ENCODE data around the gene PREX1.
A peak's percentile ranks its signal among the peaks of the same experiment; 100 is the strongest.
"Not testable (repeated sequence)": the region's sequence is repeated elsewhere in the genome, so short reads cannot be mapped to it uniquely, and the experiment has no call there.

Gene PREX1

DNA sequence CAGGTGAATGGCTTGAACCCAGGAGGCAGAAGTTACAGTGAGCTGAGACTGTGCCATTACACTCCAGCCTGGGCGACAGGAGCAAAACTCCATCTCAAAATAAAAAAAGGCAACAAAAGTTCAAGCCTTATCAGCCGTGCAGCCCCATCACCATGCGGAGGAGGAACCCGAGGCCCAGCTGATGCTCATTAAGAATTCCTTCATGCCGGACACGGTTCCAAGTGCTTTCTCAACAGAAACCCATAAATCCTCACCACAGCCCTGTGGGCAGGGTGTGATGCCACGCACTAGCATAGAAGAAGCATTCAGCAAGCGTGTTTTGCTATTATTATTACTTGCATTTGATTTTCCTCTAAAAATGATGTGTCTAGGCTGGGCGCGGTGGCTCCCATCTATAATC is 56.3 kb downstream of the PREX1 start:
- no peak for DNase-seq

DNA sequence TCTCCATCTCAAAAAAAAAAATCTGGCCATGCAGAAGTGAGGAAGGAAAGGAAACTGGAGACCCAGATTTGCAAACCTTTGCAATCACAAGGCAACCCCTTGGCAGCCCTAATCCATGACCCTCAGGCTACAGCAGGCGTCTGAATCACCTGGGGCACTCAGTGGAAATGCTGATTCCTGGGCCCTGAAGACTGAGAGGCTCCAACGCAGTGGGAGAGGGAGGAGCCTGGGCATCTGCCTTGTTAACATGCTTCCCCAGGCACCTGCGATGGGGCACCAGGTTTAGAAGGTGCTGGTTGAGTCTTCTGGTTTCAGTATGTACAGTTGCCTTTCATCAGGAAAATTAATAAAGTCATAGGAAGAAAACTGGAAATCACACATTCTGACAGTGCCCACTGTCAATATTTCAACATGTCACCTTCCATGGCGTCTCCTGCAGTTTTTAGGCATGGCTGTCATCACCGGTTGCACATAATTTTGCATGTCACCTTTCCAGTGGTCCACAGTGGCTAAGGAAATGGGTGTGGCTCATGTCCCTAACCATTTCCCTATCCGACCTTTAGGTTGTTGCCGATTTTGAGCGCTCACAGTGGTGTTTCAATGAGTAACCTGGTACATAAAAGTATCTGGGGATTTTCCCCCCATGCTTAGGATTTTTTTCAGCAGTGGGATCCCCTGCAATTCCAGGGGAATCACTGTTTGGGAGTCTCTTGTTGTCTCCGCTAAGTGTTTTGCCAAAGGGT is 56.9 kb downstream of the PREX1 start:
- DNase-seq, result no peak

DNA sequence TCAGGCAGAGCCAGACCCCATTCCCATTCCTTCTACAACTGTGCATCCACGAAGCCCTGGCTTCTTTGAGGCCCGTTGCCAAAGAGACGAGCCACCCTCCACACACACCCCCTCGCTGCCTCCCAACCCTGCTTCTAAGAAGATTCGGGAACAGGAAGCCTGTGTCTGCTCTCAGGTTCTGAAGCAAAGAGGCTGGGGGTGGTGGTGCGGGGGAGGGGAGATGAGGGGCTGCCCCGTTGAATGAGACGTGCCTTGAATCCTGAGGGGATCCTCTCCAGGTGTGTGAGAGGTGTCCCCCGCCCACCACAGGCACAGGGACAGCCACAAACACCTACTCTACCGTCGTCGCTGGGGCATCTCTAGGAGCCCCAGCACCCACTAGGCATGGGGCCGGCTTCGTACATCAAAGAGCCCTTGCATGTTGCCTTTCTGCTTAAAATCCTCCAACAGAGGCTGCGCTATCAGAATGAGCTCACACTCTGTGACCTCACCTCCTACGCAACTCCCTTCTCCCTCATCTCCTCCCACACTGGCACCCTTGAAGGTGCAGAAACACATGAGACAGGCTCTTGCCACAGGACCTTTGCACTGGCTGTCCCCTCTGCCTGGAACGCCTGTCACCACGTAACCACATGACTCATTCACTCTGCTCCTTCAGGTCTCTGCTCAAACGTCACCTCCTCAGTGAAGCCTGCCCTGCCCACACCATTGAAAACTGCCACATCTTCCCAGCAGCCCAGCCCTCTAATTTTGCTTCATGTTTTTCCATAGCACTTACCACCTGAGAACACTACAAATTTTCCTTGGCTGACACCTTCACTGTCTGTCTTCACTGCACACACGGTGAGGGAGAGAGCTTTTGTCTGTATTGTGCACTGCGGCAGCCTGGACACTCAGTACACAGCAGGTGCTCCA is 58.5 kb downstream of the PREX1 start:
- DNase-seq, result no peak

DNA sequence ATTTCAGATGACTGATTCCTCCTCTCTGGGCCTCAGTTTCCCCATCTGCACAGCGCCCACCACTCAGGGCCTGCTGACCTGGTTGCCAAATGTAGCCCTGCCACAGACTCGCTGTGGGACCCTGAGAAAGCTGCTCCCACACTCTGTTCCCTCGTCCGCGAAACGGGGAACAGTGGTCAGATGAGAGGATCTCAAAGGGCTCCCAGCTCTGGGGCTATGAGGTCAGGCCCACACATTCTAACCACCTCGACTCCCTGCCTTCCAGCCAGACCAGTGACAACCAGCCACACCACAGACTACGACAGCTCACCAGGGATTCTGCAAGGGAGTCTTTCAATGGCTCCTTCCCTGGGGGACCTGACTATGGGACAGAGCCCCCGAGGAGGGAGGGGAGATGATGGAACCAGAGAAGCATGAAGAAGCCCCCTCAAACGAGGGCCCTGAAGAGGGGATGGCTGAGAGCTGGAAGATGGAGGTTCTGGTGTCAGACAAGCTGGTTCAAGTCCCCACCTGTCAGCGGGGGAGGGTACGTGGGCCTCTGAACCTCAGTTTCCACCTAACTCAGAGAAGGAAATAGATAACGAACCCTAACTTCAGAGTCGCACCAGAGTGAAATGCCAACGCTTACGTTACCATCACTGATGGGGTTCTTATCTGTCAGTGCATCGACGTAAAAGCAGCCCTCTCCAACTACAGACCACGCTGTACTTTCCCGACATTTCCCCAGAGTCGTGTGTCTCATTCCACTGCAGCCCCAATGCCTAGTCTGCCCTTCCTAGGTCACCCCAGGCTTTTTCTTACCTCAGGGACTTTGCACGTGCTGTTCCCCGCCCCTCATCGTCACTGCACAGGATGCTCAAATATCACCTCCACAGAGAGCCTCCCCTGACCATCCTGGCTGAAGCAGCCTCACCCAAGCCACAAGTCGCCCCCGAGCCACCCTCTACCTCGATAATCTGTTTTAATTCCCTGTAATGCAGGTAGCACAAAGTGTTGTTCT is 60.5 kb downstream of the PREX1 start:
- DNase-seq, result no peak

DNA sequence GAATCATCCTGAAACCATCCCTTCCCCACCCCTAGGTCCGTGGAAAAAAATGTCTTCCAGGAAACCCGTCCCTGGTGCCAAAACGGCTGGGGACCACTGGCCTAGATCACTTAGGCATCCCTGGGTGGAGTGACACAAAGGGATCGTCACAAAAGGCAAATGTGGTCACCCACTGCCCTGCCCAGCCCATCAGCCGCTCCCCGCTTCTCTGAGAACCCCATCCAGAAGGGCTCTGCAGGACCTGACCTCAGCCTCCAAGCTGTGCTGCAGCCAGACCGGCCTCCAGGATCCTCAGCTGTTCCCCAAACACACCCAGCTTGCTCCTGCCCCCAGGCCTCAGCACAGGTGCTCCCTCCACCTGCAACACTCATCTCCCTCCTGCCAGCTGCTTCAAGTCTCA is 61.6 kb downstream of the PREX1 start:
- no peak for DNase-seq

DNA sequence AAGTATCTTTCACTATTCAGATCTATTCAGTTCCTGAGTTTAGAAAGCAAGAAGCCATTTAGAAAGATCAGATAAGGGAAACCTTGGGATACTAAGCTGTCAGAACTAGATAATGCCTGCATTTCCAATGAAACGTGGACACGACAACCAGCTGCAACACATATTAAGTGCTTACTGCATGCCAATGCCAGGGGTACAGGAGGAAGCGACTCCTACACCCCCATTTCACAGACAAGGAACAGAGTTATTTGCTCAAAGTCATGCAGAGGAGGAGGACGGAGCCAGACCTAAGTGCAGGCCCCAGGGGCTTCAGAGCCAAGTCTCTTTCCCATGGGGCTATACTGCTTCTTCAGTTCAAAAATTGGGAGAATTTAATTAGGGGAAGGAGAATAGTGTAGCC is 62.4 kb downstream of the PREX1 start:
- DNase-seq, result no peak

DNA sequence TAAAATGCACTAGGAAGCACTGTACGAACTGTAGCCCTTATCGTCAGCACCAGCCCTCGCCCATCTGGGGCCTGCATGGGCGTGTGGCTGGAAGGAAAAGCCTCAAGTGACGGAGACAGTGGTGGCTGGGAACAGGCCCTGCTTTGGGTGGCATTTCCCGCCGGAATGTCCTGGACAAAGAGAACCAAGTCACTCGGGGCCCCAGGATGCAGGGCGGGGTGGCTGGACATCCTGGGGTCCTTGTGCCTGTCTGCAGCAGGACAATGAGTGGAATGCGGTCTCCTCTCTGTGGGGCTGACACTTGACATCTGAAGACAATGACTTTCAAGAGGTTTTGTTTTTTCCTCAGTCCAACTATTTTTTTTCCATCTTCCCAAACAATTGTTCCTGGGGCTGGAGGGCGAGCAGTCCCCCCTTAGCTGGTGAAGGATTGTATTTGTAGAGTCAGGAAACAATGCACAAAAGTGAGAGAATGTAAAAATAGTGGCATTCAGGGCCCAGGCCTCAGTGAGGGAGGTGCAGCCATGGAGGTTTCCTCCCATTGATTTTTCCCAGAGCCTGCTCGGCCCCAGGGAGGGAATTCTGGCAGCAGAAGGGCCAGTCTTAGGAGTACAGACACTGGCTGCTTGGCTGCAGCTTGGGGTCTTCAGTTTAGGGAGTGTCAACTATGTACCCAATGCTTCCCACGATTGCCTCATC is 64.4 kb downstream of the PREX1 start:
- no peak for DNase-seq

DNA sequence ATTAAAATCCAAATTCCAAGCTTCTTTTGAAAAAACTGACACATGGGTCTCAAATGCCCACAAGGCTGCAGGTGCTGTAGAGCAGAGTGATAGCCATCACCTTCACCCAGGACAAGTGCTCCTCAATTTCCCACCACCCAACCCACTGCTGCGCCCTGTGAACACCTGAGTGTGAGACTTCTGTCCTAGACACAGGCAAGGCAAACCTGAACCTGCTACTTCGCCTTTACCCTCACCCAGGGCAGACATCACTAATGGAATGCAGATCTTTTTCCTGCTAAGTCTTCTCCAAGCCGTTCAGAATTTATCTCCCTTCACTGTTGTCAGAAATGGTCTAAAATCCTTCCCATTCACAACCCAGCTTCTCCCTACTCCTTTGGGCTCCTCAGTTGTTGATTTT is 65.9 kb downstream of the PREX1 start:
- no peak for DNase-seq

DNA sequence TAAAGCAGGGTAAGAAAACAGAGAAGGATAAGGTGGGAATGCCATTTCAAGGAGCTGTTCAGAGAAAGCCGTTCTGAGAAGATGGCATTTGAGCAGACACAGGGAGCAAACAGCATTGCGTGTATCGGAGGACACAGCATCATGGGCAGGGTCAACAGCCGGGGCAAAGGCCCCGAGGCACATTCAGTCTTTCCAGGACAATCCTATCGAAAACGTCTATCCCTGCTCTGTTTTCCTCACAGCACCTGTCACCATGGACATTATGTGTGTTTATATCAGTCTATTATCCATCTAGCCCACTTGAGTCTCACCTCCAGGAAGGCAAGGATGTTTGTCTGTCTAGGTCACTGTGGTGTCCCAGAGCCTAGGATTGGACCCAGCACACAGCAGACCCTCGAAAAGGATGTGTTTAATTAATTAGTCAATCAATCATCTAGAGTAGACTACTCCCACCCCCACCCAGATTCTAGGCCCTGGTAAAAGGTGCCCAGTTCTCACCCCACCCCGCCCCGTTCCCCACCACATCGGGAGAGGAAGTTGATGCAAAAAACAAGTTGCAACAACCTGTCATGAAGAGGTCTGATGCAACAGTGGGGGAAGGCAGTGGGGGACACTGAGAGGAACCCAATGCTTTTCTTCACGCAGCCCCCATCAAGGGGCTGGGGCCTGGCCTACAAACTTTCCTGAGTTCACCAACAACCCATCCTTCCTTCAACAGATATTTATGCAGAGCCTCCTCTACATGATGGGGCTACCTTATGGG is 66.6 kb downstream of the PREX1 start:
- no peak for DNase-seq

DNA sequence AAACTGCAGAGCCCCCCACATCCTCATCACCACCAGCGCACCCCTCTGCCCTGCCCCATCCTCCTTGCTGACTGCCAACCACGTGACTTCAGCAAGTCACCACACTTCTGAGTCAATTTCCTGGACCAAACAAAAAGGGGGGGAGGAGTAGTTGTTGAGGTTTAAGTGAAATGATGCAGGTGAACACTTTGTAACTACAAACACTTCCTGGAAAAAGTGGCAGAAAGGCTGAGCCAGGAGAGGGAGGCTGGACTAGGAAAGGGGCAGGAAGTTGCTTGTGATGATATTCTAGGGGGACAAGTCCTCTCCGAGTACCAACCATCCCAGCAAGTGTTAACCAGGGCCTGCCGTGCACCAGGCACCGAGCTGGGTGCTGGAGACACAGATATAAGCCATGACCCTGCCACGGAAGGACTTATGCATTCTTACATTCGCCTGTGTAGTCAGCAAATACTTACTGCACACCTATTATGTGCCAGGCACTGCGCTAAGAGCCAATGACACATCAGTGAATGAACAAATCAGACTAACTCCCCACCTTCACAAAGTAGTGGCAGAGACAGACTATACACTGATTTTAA is 67.3 kb downstream of the PREX1 start:
- DNase-seq, result no peak

DNA sequence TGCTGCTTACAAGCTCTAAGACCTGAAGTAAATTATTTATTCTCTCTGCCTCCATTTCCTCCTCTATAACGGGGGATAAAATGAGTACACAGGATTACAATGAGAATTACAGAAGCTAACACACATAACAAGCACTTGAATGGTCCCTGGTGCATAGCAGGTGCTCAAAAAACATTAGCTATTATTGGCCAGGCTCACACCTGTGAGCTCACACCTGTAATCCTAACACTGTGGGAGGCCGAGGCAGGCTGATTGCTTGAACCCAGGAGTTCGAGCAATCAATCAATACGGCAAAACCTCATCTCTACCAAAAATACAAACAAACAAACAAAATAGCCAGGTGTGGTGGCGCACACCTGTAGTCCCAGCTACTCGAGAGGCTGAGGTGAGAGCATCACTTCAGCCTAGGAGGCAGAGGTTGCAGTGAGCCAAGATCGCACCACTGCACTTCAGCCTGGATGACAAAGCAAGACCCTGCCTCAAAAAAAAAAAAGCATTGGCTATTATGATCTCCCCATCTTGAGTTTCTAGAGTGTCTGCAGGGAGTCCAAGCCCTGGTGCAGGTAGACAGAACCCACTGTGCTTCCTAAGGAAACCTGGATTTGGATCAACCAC is 68.1 kb downstream of the PREX1 start:
- peak; percentile 16 for DNase-seq

DNA sequence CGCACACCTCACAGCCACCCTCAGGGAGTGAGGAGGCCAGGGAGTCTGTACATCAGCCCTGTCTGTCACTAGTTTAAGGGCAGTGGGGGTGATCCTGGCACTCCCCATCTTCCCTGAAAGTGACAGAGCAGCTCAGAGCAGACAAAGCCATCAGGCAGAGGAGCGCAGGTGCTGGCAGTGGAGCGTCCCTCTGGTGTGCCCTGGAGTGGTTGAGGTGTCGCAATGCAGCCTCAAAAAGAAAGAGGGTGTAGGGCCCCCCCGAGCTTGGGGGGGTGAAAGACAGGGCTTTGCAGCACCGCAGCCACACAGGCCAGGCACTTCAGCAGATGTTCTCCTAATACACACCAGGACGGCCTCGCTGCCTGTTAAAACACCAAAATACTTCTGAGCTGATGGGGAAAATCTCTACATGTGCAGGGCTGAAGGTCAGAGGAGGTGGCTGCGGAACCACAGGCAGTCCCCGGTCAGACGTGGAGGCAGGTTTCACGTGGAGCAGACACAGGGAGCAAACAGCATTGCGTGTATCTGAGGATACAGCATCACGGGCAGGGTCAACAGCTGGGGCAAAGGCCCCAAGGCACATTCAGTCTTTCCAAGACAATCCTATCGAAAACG is 69.5 kb downstream of the PREX1 start:
- no peak for DNase-seq

DNA sequence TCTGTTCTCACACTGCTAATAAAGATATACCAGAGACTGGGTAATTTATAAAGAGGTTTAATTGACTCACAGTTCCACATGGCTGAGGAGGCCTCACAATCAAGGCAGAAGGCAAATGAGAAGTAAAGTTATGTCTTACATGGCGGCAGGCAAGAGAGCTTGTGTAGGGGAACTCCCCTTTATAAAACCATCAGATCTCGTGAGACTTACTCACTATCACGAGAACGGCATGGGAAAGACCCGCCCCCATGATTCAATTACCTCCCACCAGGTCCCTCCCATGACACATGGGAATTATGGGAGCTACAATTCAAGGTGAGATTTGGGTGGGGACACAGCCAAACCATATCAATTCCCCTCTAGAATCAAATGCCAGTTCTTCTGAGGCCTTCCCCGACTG is 71.0 kb downstream of the PREX1 start:
- DNase-seq, result not testable (repeated sequence)

DNA sequence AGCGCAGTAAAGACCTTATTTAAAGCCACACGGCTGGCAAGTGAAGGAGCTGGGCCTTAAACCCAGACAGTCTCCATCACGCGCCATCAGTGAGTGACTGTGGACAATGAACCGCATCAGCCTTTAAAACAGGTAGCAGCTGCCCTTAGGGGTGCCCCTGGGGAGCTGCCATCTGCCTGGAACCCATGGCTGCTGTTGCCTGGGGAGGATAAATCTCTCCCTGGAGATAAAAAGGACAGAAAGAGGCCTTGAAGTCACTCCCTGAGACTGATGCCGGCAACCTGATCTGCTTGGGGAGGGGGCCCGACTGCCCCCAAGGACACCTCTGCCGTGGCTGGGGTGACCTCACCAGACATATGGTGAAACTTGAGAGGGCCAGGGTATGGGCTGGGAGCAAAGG is 73.5 kb downstream of the PREX1 start:
- DNase-seq, result peak; percentile 17

DNA sequence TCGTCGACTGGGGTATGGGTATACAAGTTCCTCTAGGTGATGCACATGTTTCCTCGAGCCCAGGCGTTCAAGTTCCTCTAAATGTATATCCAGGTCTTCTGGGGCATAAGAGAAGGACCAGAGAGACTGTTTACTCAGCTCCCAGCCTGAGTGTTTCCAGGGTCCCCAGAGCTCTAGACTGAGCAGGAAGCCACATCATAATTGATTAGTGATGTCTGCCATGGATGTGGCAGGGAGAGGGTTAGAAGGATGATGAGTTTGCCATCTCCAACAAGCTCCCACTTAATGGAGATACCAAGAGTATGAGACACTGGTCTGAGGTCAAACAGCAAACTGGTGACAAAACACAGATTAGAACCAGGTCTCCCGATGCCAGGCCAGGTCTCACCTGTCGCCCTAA is 74.8 kb downstream of the PREX1 start:
- no peak for DNase-seq

DNA sequence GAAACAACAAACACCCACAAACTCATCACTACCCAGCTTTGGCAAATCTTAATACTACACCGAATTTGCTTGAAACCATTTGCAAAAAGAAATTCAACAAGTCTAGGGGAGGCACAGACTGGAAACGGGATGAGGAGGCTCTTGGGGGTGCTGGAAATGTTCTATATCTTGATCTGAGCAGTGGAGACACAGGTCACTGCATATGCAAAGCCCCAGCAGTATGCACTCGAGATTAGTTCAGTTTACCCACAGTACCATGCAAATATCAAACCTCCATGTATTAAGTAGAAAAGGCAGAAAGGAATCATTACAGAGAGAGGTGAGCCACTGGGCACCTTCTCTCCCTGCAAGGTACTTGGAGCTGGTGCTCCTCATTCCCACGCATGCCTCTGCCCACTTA is 75.9 kb downstream of the PREX1 start:
- no peak for DNase-seq

DNA sequence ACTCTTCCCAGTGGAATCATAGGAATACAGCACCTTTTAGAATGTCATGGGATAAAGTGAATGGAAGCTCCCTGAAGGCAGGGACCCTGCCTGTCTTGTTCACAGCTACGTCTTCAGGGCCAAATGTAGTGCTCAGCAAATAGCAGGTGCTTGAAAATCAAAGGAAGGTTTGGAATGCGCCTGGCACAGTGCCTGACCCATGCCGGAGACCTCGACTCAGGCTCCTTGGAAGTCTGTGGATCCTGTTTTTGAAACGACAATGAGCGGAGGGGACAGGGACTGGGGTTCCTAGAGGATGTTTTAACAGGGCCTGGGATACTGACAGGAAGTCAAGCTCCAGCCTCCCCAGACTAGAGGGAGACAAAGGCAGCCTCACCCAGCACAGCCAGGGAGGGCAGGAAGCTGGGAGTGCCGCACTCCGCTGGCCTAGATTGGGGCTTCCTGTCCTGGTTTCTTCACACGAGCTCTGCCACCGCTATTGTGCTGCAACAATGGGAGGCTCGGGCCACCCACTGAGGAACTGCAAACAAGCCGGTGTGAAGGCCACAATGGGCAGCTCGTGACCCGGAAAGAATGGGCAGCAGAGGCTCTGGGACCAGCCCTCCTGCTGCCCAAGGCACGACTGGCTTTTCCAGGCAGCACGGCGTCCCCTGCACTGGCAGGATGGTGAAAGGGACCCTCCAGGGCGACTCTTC is 76.7 kb downstream of the PREX1 start:
- DNase-seq, result peak; percentile 90

DNA sequence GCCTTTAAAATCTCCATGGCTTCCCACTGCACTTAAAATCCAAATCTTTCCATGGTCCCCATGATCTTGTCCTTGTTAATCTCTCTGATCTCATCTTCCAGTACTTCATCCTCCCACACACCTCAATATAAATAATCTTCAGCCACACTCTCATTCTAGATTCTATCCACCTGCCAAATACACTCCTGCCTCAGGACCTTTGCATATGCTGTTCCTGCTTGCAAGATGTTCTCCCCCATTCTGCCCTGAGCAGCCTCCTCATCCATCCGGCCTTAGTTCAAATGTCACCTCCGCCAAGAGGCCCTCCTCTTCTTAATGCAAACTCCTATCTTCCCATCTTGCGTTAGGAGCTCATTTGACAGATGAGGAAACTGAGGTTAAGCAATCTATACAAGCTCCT is 77.4 kb downstream of the PREX1 start:
- DNase-seq, result no peak

DNA sequence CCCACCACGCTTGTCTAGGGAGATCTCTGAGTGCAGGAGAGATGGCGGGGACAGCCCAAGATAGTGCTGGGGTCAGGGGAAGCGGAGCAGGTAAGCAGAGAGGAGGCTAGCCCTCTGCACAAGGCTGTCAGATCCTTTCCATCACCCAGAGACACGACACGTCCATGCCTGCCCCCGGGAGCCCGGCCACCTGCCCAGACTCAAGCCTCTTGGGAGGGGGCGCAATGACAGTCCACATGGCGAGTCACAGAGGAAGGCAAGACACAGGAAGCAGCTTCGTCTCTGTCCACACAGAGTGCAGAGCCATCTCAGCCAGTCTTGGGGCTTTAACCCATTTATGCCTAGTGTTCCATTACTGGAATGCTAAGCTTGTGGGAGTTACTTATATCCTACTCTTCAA is 78.4 kb downstream of the PREX1 start:
- no peak for DNase-seq

DNA sequence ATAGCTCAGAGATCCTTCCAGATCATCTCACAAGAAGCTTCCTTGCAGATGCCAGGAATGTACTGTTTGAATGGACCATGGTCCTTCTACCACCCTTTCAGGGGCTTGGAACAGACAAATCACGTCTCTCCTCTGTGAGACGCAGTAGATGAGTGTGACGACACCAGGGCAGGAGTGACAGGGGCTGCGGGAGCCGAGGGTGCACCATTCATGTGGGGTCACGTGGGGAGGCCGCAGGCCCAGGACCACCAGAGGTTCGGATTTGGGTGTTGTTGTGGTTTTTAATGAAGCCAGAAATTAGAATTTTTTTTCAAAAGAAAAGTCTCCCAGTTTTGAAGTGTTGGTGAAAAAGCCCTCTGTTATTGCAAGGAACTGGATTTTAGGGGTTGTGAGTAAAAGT is 79.2 kb downstream of the PREX1 start:
- no peak for DNase-seq
